Measurements from ENCODE around the gene PRRT2.

DNA sequence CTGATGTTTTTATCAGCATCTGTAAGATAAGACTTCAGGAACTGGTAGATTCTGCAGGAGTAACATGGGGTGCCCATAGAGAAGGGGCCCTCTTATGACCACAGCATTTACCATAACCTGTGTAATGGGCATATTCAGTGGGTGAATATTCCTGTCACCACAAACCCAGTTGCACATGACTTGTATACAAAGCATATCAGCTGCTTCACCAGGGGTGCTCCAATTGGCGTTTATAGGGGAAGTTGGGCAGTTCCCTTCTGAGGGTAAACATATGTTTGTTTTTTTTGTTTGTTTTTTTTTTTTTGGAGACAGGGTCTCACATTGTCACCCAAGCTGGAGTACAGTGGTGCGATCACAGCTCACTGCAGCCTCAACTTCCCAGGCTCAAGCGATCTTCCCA lies 45.4 kb upstream of the PRRT2 start:
- TF ChIP-seq, protein P1, sequence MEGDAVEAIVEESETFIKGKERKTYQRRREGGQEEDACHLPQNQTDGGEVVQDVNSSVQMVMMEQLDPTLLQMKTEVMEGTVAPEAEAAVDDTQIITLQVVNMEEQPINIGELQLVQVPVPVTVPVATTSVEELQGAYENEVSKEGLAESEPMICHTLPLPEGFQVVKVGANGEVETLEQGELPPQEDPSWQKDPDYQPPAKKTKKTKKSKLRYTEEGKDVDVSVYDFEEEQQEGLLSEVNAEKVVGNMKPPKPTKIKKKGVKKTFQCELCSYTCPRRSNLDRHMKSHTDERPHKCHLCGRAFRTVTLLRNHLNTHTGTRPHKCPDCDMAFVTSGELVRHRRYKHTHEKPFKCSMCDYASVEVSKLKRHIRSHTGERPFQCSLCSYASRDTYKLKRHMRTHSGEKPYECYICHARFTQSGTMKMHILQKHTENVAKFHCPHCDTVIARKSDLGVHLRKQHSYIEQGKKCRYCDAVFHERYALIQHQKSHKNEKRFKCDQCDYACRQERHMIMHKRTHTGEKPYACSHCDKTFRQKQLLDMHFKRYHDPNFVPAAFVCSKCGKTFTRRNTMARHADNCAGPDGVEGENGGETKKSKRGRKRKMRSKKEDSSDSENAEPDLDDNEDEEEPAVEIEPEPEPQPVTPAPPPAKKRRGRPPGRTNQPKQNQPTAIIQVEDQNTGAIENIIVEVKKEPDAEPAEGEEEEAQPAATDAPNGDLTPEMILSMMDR (conservative IDR thresholded peaks at IDR 0.05; ENCODE audit: low read depth in 2 of 2) = no peak
- TF ChIP-seq, protein P2, sequence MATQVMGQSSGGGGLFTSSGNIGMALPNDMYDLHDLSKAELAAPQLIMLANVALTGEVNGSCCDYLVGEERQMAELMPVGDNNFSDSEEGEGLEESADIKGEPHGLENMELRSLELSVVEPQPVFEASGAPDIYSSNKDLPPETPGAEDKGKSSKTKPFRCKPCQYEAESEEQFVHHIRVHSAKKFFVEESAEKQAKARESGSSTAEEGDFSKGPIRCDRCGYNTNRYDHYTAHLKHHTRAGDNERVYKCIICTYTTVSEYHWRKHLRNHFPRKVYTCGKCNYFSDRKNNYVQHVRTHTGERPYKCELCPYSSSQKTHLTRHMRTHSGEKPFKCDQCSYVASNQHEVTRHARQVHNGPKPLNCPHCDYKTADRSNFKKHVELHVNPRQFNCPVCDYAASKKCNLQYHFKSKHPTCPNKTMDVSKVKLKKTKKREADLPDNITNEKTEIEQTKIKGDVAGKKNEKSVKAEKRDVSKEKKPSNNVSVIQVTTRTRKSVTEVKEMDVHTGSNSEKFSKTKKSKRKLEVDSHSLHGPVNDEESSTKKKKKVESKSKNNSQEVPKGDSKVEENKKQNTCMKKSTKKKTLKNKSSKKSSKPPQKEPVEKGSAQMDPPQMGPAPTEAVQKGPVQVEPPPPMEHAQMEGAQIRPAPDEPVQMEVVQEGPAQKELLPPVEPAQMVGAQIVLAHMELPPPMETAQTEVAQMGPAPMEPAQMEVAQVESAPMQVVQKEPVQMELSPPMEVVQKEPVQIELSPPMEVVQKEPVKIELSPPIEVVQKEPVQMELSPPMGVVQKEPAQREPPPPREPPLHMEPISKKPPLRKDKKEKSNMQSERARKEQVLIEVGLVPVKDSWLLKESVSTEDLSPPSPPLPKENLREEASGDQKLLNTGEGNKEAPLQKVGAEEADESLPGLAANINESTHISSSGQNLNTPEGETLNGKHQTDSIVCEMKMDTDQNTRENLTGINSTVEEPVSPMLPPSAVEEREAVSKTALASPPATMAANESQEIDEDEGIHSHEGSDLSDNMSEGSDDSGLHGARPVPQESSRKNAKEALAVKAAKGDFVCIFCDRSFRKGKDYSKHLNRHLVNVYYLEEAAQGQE (IDR thresholded peaks at IDR 0.05; ENCODE audit: unreplicated experiment) = no peak
- TF ChIP-seq POLR2AphosphoS5 (IDR thresholded peaks at IDR 0.05; ENCODE audit: low read depth) = no peak
- TF ChIP-seq CREB1 (CRISPR knock-in tag; IDR thresholded peaks at IDR 0.05; ENCODE audit: low read depth) = no peak
- no peak for TF ChIP-seq EZH2phosphoT487 (IDR thresholded peaks at IDR 0.05; ENCODE audit: unreplicated experiment)
- TF ChIP-seq EZH2 (IDR thresholded peaks at IDR 0.05; ENCODE audit: low read depth, unreplicated experiment) = no peak

Data from GM23338 (cell line).